Measurements from ENCODE around the gene PAN3. TPM values are rescaled to one million over a fixed set of nuclear protein-coding genes. Genes with fewer than 3 reads are reported as not detected.

The PAN3 gene
- total RNA-seq, 2 experiments from 2014 or later, result 51.4 to 53.4 TPM

DNA sequence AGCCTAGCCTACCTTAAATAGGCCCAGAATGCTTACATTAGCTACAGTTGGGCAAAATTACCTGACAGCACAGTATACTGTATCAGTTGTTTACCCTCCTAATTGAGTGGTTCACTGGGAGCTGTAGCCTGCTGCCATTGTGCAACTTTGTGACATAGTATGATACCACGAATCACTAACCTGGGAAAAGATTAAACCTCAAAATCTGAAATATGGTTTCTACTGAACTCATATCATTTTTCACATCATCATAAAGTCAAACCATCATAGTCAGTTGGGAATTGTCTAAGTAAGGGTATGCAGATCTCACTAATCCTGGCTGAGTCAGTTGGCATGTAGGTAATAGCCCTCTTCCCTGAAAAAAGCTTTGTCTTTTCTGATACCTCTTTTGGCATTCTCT is 9.2 kb downstream of the PAN3 start:
- DNase-seq (no peak), ATAC-seq (ENCODE audit: low read depth) (no peak)
- no peak overlapping the region for H3K27ac Mint-ChIP-seq
- no peak overlapping the region for H3K4me3 Mint-ChIP-seq
- H3K27me3 Mint-ChIP-seq, result no peaks in the 10 kb centered on the region
- POLR2A ChIA-PET, result interaction anchor here (1.1 kb wide), 1 partner anchor 8 kb away, joined by 3 read pairs; no protein-coding TSS in a partner anchor
- H3K9me3 Mint-ChIP-seq, result peaks cover 2% of the 10 kb centered on the region
- peaks cover 36% of the 10 kb centered on the region for H3K36me3 Mint-ChIP-seq
- peaks cover 9% of the 10 kb centered on the region for H3K4me1 Mint-ChIP-seq

DNA sequence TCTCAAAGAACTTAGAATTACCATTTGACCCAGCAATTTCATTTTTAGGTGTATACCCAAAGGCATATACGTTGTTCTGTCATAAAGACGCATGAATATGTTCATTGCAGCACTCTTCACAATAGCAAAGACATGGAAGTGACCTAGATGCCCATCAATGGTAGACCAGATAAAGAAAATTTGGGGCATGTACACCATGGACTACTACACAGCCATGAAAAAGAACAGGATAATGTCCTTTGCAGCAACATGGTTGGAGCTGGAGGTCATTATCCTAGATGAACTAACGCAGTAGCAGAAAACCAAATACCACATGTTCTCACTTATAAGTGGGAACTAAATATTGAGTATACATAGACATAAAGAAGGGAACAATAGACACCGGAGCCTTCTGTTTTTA is 20.7 kb downstream of the PAN3 start:
- ATAC-seq (ENCODE audit: low read depth) (no peak), DNase-seq (no peak)
- Mint-ChIP-seq H3K27me3 (no peaks in the 10 kb centered on the region), H3K4me3 (no peak overlapping the region), H3K36me3 (peaks cover 38% of the 10 kb centered on the region), H3K4me1 (peaks cover 9% of the 10 kb centered on the region), H3K27ac (no peak overlapping the region), H3K9me3 (peaks cover 9% of the 10 kb centered on the region)
- POLR2A ChIA-PET, result no interaction called here

DNA sequence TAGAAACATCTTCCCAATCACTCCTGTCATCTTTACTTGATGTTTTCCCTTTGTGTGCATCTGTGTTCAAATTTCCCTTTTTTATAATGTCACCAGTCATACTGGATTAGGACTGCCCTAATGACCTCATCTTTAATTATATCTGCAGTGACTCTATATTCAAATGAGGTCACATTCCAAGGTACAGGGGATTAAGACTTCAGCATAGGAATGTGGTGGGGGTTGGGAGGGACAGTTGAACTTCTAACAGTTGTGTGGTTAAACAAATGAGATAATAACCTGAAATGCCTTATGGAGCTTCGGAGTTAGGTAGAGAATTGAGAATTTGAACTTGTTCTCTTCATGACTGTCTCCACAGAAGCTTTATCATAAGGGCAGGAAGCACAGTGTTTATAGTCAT is 23.0 kb downstream of the PAN3 start:
- Mint-ChIP-seq H3K4me3 (no peak overlapping the region), H3K9me3 (peaks cover 8% of the 10 kb centered on the region), H3K27ac (no peak overlapping the region), H3K4me1 (peaks cover 10% of the 10 kb centered on the region), H3K27me3 (no peaks in the 10 kb centered on the region), H3K36me3 (peaks cover 35% of the 10 kb centered on the region)
- ATAC-seq (ENCODE audit: low read depth), result no peak
- no peak for DNase-seq
- POLR2A ChIA-PET, result no interaction called here

- ATAC-seq (ENCODE audit: low read depth), result no peak
- Mint-ChIP-seq H3K27ac (no peak overlapping the region), H3K4me3 (no peak overlapping the region), H3K27me3 (no peaks in the 10 kb centered on the region), H3K9me3 (peaks cover 1% of the 10 kb centered on the region), H3K36me3 (peaks cover 19% of the 10 kb centered on the region), H3K4me1 (peaks cover 10% of the 10 kb centered on the region)
- POLR2A ChIA-PET, result no interaction called here
- no peak for DNase-seq
Measured at GRCh38 chr13:28163587-28163986, 25.2 kb downstream of the PAN3 start.

DNA sequence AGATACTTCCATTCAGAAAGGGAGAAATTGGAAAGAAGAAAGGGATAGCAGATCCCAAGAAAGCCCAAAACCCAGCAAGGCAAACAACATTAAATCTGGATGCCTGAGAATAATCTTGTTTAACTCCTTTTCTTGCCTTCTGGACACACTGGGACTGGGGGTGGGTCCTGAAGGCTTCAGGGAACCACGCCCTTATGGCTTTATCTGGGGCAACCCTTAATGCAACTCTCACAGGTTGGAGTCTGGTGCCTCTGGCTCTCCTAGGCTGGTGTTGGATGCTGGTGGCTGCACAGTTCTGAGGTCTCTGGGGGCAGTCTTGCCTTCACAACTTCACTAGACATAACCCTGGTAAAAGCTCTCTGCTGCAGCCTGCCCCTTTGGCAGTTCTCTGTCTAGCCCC is 27.9 kb downstream of the PAN3 start:
- Mint-ChIP-seq H3K27ac (no peak overlapping the region), H3K36me3 (peaks cover 18% of the 10 kb centered on the region), H3K4me1 (peaks cover 5% of the 10 kb centered on the region), H3K9me3 (peaks cover 1% of the 10 kb centered on the region), H3K4me3 (no peak overlapping the region), H3K27me3 (no peaks in the 10 kb centered on the region)
- ATAC-seq (ENCODE audit: low read depth), result no peak
- DNase-seq, result no peak
- POLR2A ChIA-PET, result no interaction called here

DNA sequence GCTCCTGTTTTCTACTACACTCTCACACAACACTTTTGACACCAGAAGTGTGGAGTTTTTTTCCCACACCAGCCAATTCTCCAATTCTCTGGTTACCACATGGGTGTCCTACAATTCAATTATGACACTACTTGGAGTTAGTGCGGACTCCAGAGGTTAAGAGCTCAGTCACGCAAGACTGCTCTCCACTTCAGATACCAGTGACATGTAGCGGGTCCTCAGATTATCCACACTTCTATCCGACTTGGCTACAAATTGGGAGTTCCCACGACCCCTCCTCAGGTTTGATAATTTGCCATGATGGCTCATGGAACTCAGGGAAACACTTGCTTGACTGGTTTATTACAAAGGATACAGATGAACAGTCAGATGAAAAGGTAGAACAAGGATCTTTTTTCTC is 32.9 kb downstream of the PAN3 start:
- H3K9me3 Mint-ChIP-seq, result no peaks in the 10 kb centered on the region
- peaks cover 25% of the 10 kb centered on the region for H3K36me3 Mint-ChIP-seq
- POLR2A ChIA-PET, result no interaction called here
- H3K27me3 Mint-ChIP-seq, result no peaks in the 10 kb centered on the region
- ATAC-seq (ENCODE audit: low read depth), result no peak
- no peak overlapping the region for H3K4me3 Mint-ChIP-seq
- H3K4me1 Mint-ChIP-seq, result peaks cover 7% of the 10 kb centered on the region
- H3K27ac Mint-ChIP-seq, result no peak overlapping the region
- DNase-seq, result no peak

GRCh38 chr13:28172947-28173346 is 34.6 kb downstream of the PAN3 start:
- peaks cover 7% of the 10 kb centered on the region for H3K4me1 Mint-ChIP-seq

GRCh38 chr13:28173793-28174192 is 35.4 kb downstream of the PAN3 start:
- no peak overlapping the region for H3K27ac Mint-ChIP-seq

More at GRCh38 chr13:28172947-28173346, 34.6 kb downstream of the PAN3 start:
- no peak overlapping the region for H3K27ac Mint-ChIP-seq
- ATAC-seq (ENCODE audit: low read depth) (no peak), DNase-seq (no peak)
- H3K27me3 Mint-ChIP-seq, result no peaks in the 10 kb centered on the region
- POLR2A ChIA-PET, result no interaction called here
- no peak overlapping the region for H3K4me3 Mint-ChIP-seq
- H3K9me3 Mint-ChIP-seq, result no peaks in the 10 kb centered on the region
- H3K36me3 Mint-ChIP-seq, result peaks cover 28% of the 10 kb centered on the region

DNA sequence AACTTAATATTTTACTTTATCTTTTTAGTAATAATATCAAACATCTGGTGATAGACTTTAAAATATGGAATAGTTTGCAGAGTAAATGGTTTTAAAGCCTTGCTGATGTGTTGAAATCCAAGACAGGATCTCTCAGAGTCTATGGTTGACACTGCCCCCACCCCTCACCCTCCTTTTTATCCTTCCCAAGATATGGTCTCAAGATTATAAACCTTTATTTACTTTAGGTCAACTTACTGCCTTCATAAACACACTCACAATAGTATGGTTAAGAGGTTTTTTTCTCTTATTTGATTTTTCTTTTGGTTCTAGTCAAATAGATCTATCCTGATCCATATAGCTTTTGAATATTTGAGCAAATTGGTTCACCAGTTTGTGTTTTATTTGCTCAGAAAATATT is 39.0 kb downstream of the PAN3 start:
- no peak overlapping the region for H3K4me3 Mint-ChIP-seq
- no peaks in the 10 kb centered on the region for H3K27me3 Mint-ChIP-seq
- H3K27ac Mint-ChIP-seq, result no peak overlapping the region
- peaks cover 37% of the 10 kb centered on the region for H3K36me3 Mint-ChIP-seq
- no peaks in the 10 kb centered on the region for H3K9me3 Mint-ChIP-seq
- POLR2A ChIA-PET, result no interaction called here
- no peak for ATAC-seq (ENCODE audit: low read depth)
- H3K4me1 Mint-ChIP-seq, result peaks cover 7% of the 10 kb centered on the region
- DNase-seq, result no peak

More at GRCh38 chr13:28173793-28174192, 35.4 kb downstream of the PAN3 start:
- DNase-seq, result no peak
- POLR2A ChIA-PET, result no interaction called here
- Mint-ChIP-seq H3K9me3 (no peaks in the 10 kb centered on the region), H3K27me3 (no peaks in the 10 kb centered on the region), H3K36me3 (peaks cover 34% of the 10 kb centered on the region), H3K4me1 (peaks cover 7% of the 10 kb centered on the region), H3K4me3 (no peak overlapping the region)
- no peak for ATAC-seq (ENCODE audit: low read depth)

GRCh38 chr13:28177877-28178276 is 39.5 kb downstream of the PAN3 start:
- ATAC-seq (ENCODE audit: low read depth) (no peak), DNase-seq (no peak)
- peaks cover 38% of the 10 kb centered on the region for H3K36me3 Mint-ChIP-seq
- H3K9me3 Mint-ChIP-seq, result no peaks in the 10 kb centered on the region
- no peak overlapping the region for H3K4me3 Mint-ChIP-seq
- POLR2A ChIA-PET, result no interaction called here
- H3K27me3 Mint-ChIP-seq, result no peaks in the 10 kb centered on the region
- no peak overlapping the region for H3K27ac Mint-ChIP-seq
- H3K4me1 Mint-ChIP-seq, result peaks cover 7% of the 10 kb centered on the region

GRCh38 chr13:28179974-28180373 is 41.6 kb downstream of the PAN3 start:
- Mint-ChIP-seq H3K9me3 (no peaks in the 10 kb centered on the region), H3K27ac (no peak overlapping the region), H3K36me3 (peaks cover 42% of the 10 kb centered on the region), H3K4me1 (peaks cover 7% of the 10 kb centered on the region), H3K27me3 (no peaks in the 10 kb centered on the region), H3K4me3 (no peak overlapping the region)
- POLR2A ChIA-PET, result no interaction called here
- DNase-seq (no peak), ATAC-seq (ENCODE audit: low read depth) (no peak)

- Mint-ChIP-seq H3K4me1 (peaks cover 7% of the 10 kb centered on the region), H3K27ac (no peak overlapping the region), H3K36me3 (peaks cover 39% of the 10 kb centered on the region), H3K27me3 (no peaks in the 10 kb centered on the region), H3K4me3 (no peak overlapping the region), H3K9me3 (no peaks in the 10 kb centered on the region)
- no peak for ATAC-seq (ENCODE audit: low read depth)
- no peak for DNase-seq
- POLR2A ChIA-PET, result no interaction called here
Measured at GRCh38 chr13:28181413-28181812, 43.1 kb downstream of the PAN3 start.

DNA sequence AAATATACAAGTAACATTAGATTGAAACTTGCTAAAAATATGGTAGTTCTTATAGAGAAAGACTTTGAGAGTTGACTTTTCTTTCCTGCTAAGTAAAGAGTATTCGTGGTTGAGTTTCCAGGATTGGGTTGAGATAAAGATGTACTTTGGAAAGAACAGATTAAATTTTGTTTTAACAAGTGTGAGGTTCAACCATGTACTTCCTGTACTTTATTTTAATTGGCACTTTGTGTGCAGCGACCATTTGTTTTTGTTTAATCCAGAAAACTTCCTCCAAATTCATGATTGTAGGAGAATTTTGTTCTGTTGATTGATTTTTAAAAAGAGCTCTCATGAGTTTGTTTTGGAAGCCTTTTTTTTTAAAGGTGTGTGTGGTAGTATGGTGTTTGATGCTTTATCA is 46.9 kb downstream of the PAN3 start:
- Mint-ChIP-seq H3K4me1 (peaks cover 5% of the 10 kb centered on the region), H3K36me3 (peaks cover 32% of the 10 kb centered on the region), H3K4me3 (no peak overlapping the region), H3K27ac (no peak overlapping the region), H3K9me3 (no peaks in the 10 kb centered on the region), H3K27me3 (no peaks in the 10 kb centered on the region)
- DNase-seq, result no peak
- no peak for ATAC-seq (ENCODE audit: low read depth)
- POLR2A ChIA-PET, result no interaction called here

- no peaks in the 10 kb centered on the region for H3K27me3 Mint-ChIP-seq
- no peak overlapping the region for H3K4me3 Mint-ChIP-seq
- H3K9me3 Mint-ChIP-seq, result no peaks in the 10 kb centered on the region
- DNase-seq (no peak), ATAC-seq (ENCODE audit: low read depth) (no peak)
- POLR2A ChIA-PET, result no interaction called here
- peaks cover 3% of the 10 kb centered on the region for H3K4me1 Mint-ChIP-seq
- no peak overlapping the region for H3K27ac Mint-ChIP-seq
- peaks cover 19% of the 10 kb centered on the region for H3K36me3 Mint-ChIP-seq
Measured at GRCh38 chr13:28199089-28199488, 60.7 kb downstream of the PAN3 start.

DNA sequence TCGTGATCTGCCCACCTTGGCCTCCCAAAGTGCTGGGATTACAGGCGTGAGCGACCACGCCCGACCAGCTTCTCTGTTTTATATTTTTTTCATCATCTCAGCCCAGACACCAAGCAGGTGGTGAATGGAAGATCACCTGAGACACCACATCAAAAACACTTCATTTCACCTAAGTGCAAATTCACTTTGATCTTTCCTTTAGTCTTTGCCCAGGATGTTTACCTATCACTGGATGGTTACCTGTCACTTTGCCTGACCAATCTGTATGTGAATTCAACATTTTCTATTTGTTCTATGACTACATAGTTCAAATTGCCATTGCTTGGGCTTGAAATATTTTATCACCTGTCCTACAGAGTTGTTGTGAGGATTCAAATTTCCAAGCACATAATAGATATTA is 65.7 kb downstream of the PAN3 start:
- no peak overlapping the region for H3K4me3 Mint-ChIP-seq

More for the DNA sequence above, 65.7 kb downstream of the PAN3 start:
- Mint-ChIP-seq H3K36me3 (peaks cover 35% of the 10 kb centered on the region), H3K27ac (no peak overlapping the region), H3K9me3 (no peaks in the 10 kb centered on the region), H3K27me3 (no peaks in the 10 kb centered on the region), H3K4me1 (peaks cover 10% of the 10 kb centered on the region)
- DNase-seq (no peak), ATAC-seq (ENCODE audit: low read depth) (no peak)
- POLR2A ChIA-PET, result no interaction called here

Measured in activated naive CD8-positive, alpha-beta T cell treated with anti-CD3 and anti-CD28 coated beads, Interleukin-2, amount 10 ng/mL, durations not matched to agents 7 days and 5 days (primary cell).